ENCODE results near the gene CD200R1L.

DNA sequence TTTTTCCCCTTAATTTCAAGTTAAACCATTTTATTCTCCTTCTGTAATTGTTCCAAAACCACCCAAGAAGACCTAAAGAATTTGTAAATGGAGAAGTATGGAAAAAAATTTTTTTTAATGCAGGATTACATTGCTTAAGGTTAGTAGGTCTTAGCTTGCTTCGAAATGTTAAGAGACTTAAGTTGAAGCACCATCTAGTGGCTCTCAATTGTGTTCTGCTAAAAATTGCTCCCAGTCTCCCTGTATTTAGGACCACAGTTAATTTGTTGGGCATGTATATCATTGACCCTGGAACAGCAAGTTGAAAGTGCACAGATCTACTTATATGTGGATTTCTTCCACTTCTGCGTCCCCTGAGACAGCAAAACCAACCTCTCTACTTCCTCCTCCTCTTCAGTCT, 32.4 kb downstream of the CD200R1L start:
- TF ChIP-seq GATA3 (IDR thresholded peaks at IDR 0.05; ENCODE audit: low read depth, low read length) = no peak
- TF ChIP-seq GATA2 (IDR thresholded peaks at IDR 0.05; ENCODE audit: low read depth, low read length) = no peak
